Trophoblast cell (in vitro differentiated cells and primary cell): ENCODE measurements around the gene SPATA21.
A peak's percentile ranks its signal among the peaks of the same experiment; 100 is the strongest.

Source experiments
- DNase-seq, 2 donors: peaks; one replicate each; pipeline ENCODE4 v3.0.0-alpha.2; 2016
- H2AFZ ChIP-seq: 2 replicates; pipeline ENCODE4 v1.6.1; 2013; ENCODE audit warnings: low read length, moderate library complexity, mild to moderate bottlenecking; ENCODE audit not compliant: insufficient read depth, poor library complexity
- H2AK5ac ChIP-seq: 2 replicates; pipeline ENCODE4 v1.6.1; 2013; ENCODE audit warnings: mild to moderate bottlenecking, low read length
- H2BK120ac ChIP-seq: 2 replicates; pipeline ENCODE4 v1.6.1; 2013; ENCODE audit warnings: low read length, mild to moderate bottlenecking, moderate library complexity; ENCODE audit not compliant: insufficient read depth, poor library complexity
- H2BK12ac ChIP-seq: 2 replicates; pipeline ENCODE4 v1.6.1; 2013; ENCODE audit warnings: mild to moderate bottlenecking, low read length, moderate library complexity
- H2BK5ac ChIP-seq: 2 replicates; pipeline ENCODE4 v1.6.1; 2013; ENCODE audit warnings: low read length, low read depth, moderate library complexity, mild to moderate bottlenecking; ENCODE audit not compliant: poor library complexity
- H3K14ac ChIP-seq: 2 replicates; pipeline ENCODE4 v1.6.1; 2013; ENCODE audit warnings: mild to moderate bottlenecking, low read length
- H3K18ac ChIP-seq: 2 replicates; pipeline ENCODE4 v1.6.1; 2013; ENCODE audit warnings: mild to moderate bottlenecking, low read length
- H3K23ac ChIP-seq: 2 replicates; pipeline ENCODE4 v1.6.1; 2013; ENCODE audit warnings: low read length
- H3K27ac ChIP-seq: 2 replicates; pipeline ENCODE4 v1.5.1; 2013; ENCODE audit warnings: low read depth, mild to moderate bottlenecking, inconsistent platforms, low read length, moderate library complexity
- H3K27me3 ChIP-seq: 2 replicates; pipeline ENCODE4 v1.6.1; 2013; ENCODE audit warnings: inconsistent platforms, mild to moderate bottlenecking, low read length, moderate library complexity; ENCODE audit not compliant: insufficient read depth
- H3K36me3 ChIP-seq, 2 experiments: 1 replicate in 1 of 2; 2 replicates in 1 of 2; pipeline ENCODE4 v1.6.1; 2013; ENCODE audit warnings: low read length in 2 of 2, mild to moderate bottlenecking in 2 of 2, moderate library complexity in 1 of 2; ENCODE audit not compliant: insufficient read depth in 2 of 2, control insufficient read depth in 1 of 2
- H3K4ac ChIP-seq: 2 replicates; pipeline ENCODE4 v1.6.1; 2013; ENCODE audit warnings: low read depth, mild to moderate bottlenecking, low read length, moderate library complexity
- H3K4me1 ChIP-seq, 2 experiments: 1 replicate in 1 of 2; 2 replicates in 1 of 2; pipeline ENCODE4 v1.6.1; 2013; ENCODE audit warnings: low read length in 2 of 2, mild to moderate bottlenecking in 2 of 2, moderate library complexity in 1 of 2; ENCODE audit not compliant: insufficient read depth in 2 of 2, control insufficient read depth in 1 of 2
- H3K4me2 ChIP-seq: 2 replicates; pipeline ENCODE4 v1.6.1; 2013; ENCODE audit warnings: inconsistent platforms, mild to moderate bottlenecking, low read length, moderate library complexity
- H3K4me3 ChIP-seq: 2 replicates; pipeline ENCODE4 v1.5.1; 2013; ENCODE audit warnings: mild to moderate bottlenecking, low read depth, low read length, inconsistent platforms
- H3K79me1 ChIP-seq: one replicate; pipeline ENCODE4 v1.6.1; 2013; ENCODE audit warnings: low read length
- H3K79me2 ChIP-seq: 2 replicates; pipeline ENCODE4 v1.6.1; 2013; ENCODE audit warnings: low read length, mild to moderate bottlenecking; ENCODE audit not compliant: control insufficient read depth, insufficient read depth, poor library complexity
- H3K9ac ChIP-seq: 2 replicates; pipeline ENCODE4 v1.6.1; 2013; ENCODE audit warnings: mild to moderate bottlenecking, low read length
- H3K9me3 ChIP-seq: 2 replicates; pipeline ENCODE4 v1.6.1; 2013; ENCODE audit warnings: low read depth, mild to moderate bottlenecking, control low read depth, inconsistent platforms, low read length; ENCODE audit not compliant: insufficient read depth
- H4K12ac ChIP-seq: 2 replicates; pipeline ENCODE4 v1.6.1; 2013; ENCODE audit warnings: low read depth, mild to moderate bottlenecking, low read length, moderate library complexity
- H4K8ac ChIP-seq: 2 replicates; pipeline ENCODE4 v1.6.1; 2013; ENCODE audit warnings: low read depth, mild to moderate bottlenecking, low read length, moderate library complexity
- H4K91ac ChIP-seq: one replicate; pipeline ENCODE4 v1.6.1; 2013; ENCODE audit warnings: low read depth, mild to moderate bottlenecking, low read length, moderate library complexity
- WGBS: extraction: QIAGEN DNeasy Blood & Tissue Kit; methylation state at CpG from one replicate; pipeline ENCODE4 v1.1.7; 2013; ENCODE audit warnings: missing lambda C conversion rate; ENCODE audit not compliant: insufficient read length, insufficient coverage; ENCODE audit errors: extremely low coverage; 5-methylcytosine and 5-hydroxymethylcytosine counted together

Gene SPATA21

GRCh38 chr1:16464917-16465625 lies 27.8 kb upstream of the SPATA21 start:
- Histone ChIP-seq H3K18ac (no peak overlapping the region), H3K14ac (no peak overlapping the region), H3K4ac (no peak overlapping the region), H2BK12ac (no peak overlapping the region), H3K36me3 (peaks cover 7 to 8% of the 10 kb centered on the region in 2 experiments), H3K27me3 (no peaks in the 10 kb centered on the region), H3K9ac (no peak overlapping the region), H3K9me3 (no peaks in the 10 kb centered on the region), H2AFZ (no peak overlapping the region), H3K4me1 (peaks cover 2 to 10% of the 10 kb centered on the region in 2 experiments), H4K8ac (no peak overlapping the region), H3K79me1 (no peaks in the 10 kb centered on the region), H3K4me2 (no peak overlapping the region), H2BK120ac (no peak overlapping the region), H3K27ac (no peak overlapping the region), H4K12ac (no peak overlapping the region), H2AK5ac (no peak overlapping the region), H3K79me2 (no peaks in the 10 kb centered on the region), H3K23ac (no peak overlapping the region), H3K4me3 (no peak overlapping the region), H2BK5ac (no peak overlapping the region), H4K91ac (no peak overlapping the region)
- WGBS: no CpG with 5 or more reads among the region's 21 CpGs
- peak; percentile 99 to 100 for DNase-seq

- H2AK5ac ChIP-seq: no peak overlapping the region
- H2AFZ ChIP-seq: no peak overlapping the region
- no peak overlapping the region for H3K27ac ChIP-seq
- H3K36me3 ChIP-seq: peaks cover 23 to 24% of the 10 kb centered on the region in 2 experiments
- peaks cover 2 to 10% of the 10 kb centered on the region in 2 experiments for H3K4me1 ChIP-seq
- DNase-seq: peak; percentile 55 to 65
- H4K91ac ChIP-seq: no peak overlapping the region
- H3K4me2 ChIP-seq: no peak overlapping the region
- no peak overlapping the region for H3K9ac ChIP-seq
- no peak overlapping the region for H4K8ac ChIP-seq
- H3K4me3 ChIP-seq: no peak overlapping the region
- H2BK12ac ChIP-seq: no peak overlapping the region
- H3K79me1 ChIP-seq: no peaks in the 10 kb centered on the region
- H3K14ac ChIP-seq: no peak overlapping the region
- no peak overlapping the region for H2BK5ac ChIP-seq
- H3K79me2 ChIP-seq: no peaks in the 10 kb centered on the region
- no peak overlapping the region for H4K12ac ChIP-seq
- no peaks in the 10 kb centered on the region for H3K27me3 ChIP-seq
- no peak overlapping the region for H3K18ac ChIP-seq
- no peak overlapping the region for H2BK120ac ChIP-seq
- no peak overlapping the region for H3K23ac ChIP-seq
- peaks cover 2% of the 10 kb centered on the region for H3K9me3 ChIP-seq
- no peak overlapping the region for H3K4ac ChIP-seq
- no CpG with 5 or more reads among the region's 7 CpGs for WGBS
Observed at GRCh38 chr1:16462773-16463330, 25.6 kb upstream of the SPATA21 start.

- no peak overlapping the region for H2AK5ac ChIP-seq
- no CpG with 5 or more reads among the region's 3 CpGs for WGBS
- H2BK5ac ChIP-seq: no peak overlapping the region
- H3K9me3 ChIP-seq: peaks cover 2% of the 10 kb centered on the region
- H4K91ac ChIP-seq: no peak overlapping the region
- peaks cover 29 to 31% of the 10 kb centered on the region in 2 experiments for H3K36me3 ChIP-seq
- H3K27me3 ChIP-seq: no peaks in the 10 kb centered on the region
- peak; percentile 27 to 59 for DNase-seq
- H3K4me2 ChIP-seq: no peak overlapping the region
- no peak overlapping the region for H3K23ac ChIP-seq
- no peak overlapping the region for H2BK12ac ChIP-seq
- no peak overlapping the region for H3K14ac ChIP-seq
- H3K18ac ChIP-seq: no peak overlapping the region
- H2BK120ac ChIP-seq: no peak overlapping the region
- no peak overlapping the region for H4K12ac ChIP-seq
- H3K4ac ChIP-seq: no peak overlapping the region
- H2AFZ ChIP-seq: no peak overlapping the region
- no peak overlapping the region for H4K8ac ChIP-seq
- H3K4me3 ChIP-seq: no peak overlapping the region
- no peaks in the 10 kb centered on the region for H3K79me2 ChIP-seq
- H3K4me1 ChIP-seq: peaks cover 2 to 10% of the 10 kb centered on the region in 2 experiments
- H3K27ac ChIP-seq: no peak overlapping the region
- no peaks in the 10 kb centered on the region for H3K79me1 ChIP-seq
- H3K9ac ChIP-seq: no peak overlapping the region
Observed at GRCh38 chr1:16461681-16462080, 24.5 kb upstream of the SPATA21 start.

- H3K18ac ChIP-seq: no peak overlapping the region
- no peaks in the 10 kb centered on the region for H3K79me1 ChIP-seq
- H3K14ac ChIP-seq: no peak overlapping the region
- no peak overlapping the region for H2BK5ac ChIP-seq
- no peaks in the 10 kb centered on the region for H3K27me3 ChIP-seq
- no peak overlapping the region for H3K4ac ChIP-seq
- H2AK5ac ChIP-seq: no peak overlapping the region
- no peaks in the 10 kb centered on the region for H3K79me2 ChIP-seq
- no peak overlapping the region for H4K91ac ChIP-seq
- H3K23ac ChIP-seq: no peak overlapping the region
- H3K9ac ChIP-seq: no peak overlapping the region
- H4K12ac ChIP-seq: no peak overlapping the region
- H3K4me1 ChIP-seq: peaks cover 2 to 10% of the 10 kb centered on the region in 2 experiments
- no peak overlapping the region for H3K27ac ChIP-seq
- peaks cover 2% of the 10 kb centered on the region for H3K9me3 ChIP-seq
- H4K8ac ChIP-seq: no peak overlapping the region
- H2BK120ac ChIP-seq: no peak overlapping the region
- H3K4me3 ChIP-seq: no peak overlapping the region
- H3K36me3 ChIP-seq: peaks cover 46 to 49% of the 10 kb centered on the region in 2 experiments
- H3K4me2 ChIP-seq: no peak overlapping the region
- WGBS: no CpG with 5 or more reads among the region's 6 CpGs
- H2BK12ac ChIP-seq: no peak overlapping the region
- H2AFZ ChIP-seq: no peak overlapping the region
- DNase-seq: no peak
Observed at GRCh38 chr1:16459352-16459925, 22.2 kb upstream of the SPATA21 start.
